ENCODE data around the gene GNAT1. TPM values are rescaled to one million over a fixed set of nuclear protein-coding genes. Genes with fewer than 3 reads are reported as not detected.

The GNAT1 gene
- total and polyA plus RNA-seq, 2 of the 13 experiments (the other 11 are each of a cell fraction or from before 2014, with no cell fraction given) = 0.15 TPM; not detected in 1

- no peak for TF ChIP-seq ZNF44 (CRISPR knock-in tag; IDR thresholded peaks at IDR 0.05)
- TF ChIP-seq ZNF33A (CRISPR knock-in tag; IDR thresholded peaks at IDR 0.05; ENCODE audit: borderline replicate concordance) = no peak
- TF ChIP-seq ISL2 (CRISPR knock-in tag; IDR thresholded peaks at IDR 0.05) = no peak
- peak; percentile 20; the same call in 1 of the 2 replicates for TF ChIP-seq PATZ1 (CRISPR knock-in tag; IDR thresholded peaks at IDR 0.05)
- no peak for TF ChIP-seq E2F2 (CRISPR knock-in tag; IDR thresholded peaks at IDR 0.05; ENCODE audit: borderline replicate concordance)
- 0 out of 2 replicates have a peak, but pooled peaks have one; percentile 6 for TF ChIP-seq ELF3 (CRISPR knock-in tag; IDR thresholded peaks at IDR 0.05)
- no peak for TF ChIP-seq PHF8 (CRISPR knock-in tag; IDR thresholded peaks at IDR 0.05)
- peak; percentile 21 for TF ChIP-seq TEAD3 (CRISPR knock-in tag; optimal IDR thresholded peaks at IDR 0.05; ENCODE audit: borderline replicate concordance)
- TF ChIP-seq PAF1 (CRISPR knock-in tag; IDR thresholded peaks at IDR 0.05) = no peak
- no peak for TF ChIP-seq MTF2 (CRISPR knock-in tag; IDR thresholded peaks at IDR 0.05; ENCODE audit: borderline replicate concordance)
- no peak for TF ChIP-seq ZNF136 (CRISPR knock-in tag; IDR thresholded peaks at IDR 0.05; ENCODE audit: low read depth)
- TF ChIP-seq PCBP1 (IDR thresholded peaks at IDR 0.05; ENCODE audit: borderline replicate concordance, low read depth, low read length) = 0 out of 2 replicates have a peak, but pooled peaks have one; percentile 47
- no peak for TF ChIP-seq CERS6 (CRISPR knock-in tag; IDR thresholded peaks at IDR 0.05)
- TF ChIP-seq RXRB (CRISPR knock-in tag; IDR thresholded peaks at IDR 0.05; ENCODE audit: borderline replicate concordance) = peak; percentile 39; the same call in 1 of the 2 replicates
- TF ChIP-seq GPBP1L1 (CRISPR knock-in tag; IDR thresholded peaks at IDR 0.05) = no peak
- no peak for TF ChIP-seq LBX2 (CRISPR knock-in tag; IDR thresholded peaks at IDR 0.05; ENCODE audit: borderline replicate concordance)
- 0 out of 2 replicates have a peak, but pooled peaks have one; percentile 62 for TF ChIP-seq SNAPC4 (CRISPR knock-in tag; IDR thresholded peaks at IDR 0.05)
These were observed 40.3 kb upstream of the GNAT1 start (continued) for GRCh38 chr3:50150863-50151686.

All from HepG2 (cell line).